Activated CD4-positive, alpha-beta T cell treated with anti-CD3 and anti-CD28 coated beads, Interleukin-2, Interleukin-4, amounts not matched to agents 100 ng/mL and 50 ng/mL, durations not matched to agents 16 hours and 8 hours (primary cell): Measurements from ENCODE around the gene STARD5.

Experiments used
- DNase-seq: peaks from one replicate; pipeline ENCODE4 v3.0.0-alpha.2; 2020; ENCODE audit warnings: low spot score

The STARD5 gene

DNA sequence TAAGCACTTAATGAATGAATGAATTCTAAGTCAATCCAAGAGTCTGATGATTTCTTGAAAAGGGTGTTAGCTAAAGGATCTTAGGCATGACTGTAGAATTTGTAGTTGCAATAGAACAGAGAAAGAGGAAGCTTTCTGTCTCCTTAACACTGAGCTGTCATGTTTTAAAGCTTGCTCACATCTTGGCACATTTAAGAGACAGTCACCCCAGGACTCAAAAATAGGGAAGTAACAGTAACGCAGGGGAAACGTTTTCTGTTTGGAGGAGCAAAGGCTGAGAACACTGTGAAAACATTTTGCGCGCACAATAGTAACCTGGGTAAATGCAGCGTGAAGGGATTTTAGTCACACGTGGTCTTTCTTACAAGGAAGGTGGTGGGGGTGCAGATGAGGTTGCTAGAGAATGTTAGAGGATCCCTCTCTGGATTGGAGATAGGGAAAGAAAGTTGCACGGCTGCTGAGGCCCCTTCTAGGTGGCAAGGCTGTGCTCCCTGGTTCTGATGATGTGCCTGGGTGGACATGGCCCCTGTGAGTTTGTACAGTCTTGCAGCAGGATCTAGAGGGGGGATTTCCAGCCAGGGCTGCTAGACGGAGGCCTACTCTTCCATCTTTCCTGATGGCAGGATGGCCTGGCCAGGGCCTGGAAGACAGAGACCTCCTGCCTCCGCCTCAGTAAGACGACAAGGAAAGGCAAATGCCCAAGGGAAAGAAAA, 12.0 kb downstream of the STARD5 start:
- no peak for DNase-seq

DNA sequence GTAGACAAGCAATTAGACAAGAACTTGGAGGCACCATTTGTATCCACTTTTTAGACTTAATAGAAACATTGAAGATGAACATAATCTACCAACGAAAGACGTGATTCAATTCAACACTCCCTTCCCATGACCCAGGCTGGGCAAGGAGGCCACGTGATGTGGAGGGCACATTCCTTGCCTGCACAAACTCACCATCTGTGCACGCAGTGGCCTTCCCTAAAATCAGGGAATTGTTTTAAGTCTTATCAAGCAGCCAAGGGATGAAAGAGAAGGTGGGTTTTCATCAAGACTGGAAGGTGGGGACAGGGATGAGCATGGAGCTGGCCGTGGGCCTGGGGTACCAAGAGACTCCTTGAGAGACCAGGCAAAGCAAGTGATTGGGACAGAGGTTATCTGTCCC, 13.5 kb downstream of the STARD5 start:
- no peak for DNase-seq

- DNase-seq: no peak
Measured at GRCh38 chr15:81309647-81310450, 14.1 kb downstream of the STARD5 start.

DNA sequence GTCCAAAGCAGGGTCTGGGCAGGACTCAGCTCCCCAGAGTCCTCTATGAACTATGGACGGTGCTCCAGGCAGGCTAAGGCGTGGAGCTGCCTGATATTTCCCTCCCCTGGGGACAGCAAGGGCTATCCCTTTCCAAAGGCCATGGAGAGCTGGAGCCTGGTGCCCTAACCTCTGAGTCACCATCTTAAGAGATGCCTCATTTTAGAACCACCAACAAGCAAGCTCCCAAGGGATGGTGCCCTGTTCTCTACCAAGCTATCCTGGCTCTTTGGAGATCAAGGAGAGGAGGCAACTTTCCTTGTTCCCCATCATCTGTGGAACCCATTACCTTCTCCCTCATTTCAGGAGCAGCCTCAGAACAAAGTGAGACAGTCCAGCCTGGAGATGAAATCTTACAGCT, 15.7 kb downstream of the STARD5 start:
- DNase-seq: no peak

GRCh38 chr15:81304226-81304625, 19.7 kb downstream of the STARD5 start:
- no peak for DNase-seq

DNA sequence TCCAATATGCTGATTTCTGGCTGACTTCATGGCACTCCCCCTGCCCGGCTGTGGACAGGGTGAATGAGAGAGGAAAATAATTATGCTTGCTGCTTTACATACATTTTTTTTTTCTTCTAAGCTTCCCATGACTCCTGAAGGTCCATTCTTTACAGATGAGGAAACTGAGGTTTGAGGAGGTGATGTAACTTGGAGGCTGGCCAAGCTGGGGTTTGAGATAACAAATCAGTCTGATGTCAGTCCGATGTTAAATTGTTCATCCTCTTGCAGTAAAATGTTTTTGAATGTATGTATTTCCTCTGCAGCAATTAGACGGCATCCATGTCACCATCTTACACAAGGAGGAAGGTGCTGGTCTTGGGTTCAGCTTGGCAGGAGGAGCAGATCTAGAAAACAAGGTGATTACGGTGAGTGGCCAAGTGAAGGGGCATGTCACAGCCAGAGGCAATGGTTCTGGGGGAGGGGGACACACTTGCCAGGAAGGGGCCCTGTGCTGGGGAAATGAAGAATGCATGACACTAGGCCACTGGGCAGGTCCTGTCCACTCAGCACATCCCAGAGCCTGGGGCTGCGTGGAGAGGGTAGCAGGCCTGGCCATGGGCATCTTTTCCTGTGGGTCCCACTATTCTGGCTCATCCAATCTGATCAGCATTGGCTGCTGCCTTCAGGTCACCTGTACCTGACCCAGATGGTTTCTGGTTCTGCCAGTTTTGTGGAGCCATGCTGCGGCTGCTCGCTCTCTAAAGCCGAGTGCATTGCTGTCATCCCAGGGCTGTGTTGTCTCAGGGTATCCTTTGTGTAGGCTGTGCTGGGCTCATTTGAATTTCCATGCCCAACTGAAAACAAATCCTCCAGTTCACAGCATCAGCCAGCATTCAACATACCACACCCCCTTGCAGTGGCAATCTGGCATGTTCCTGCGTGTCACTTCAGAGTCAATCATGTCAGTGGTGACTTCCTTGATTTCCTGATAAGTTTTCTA, 20.4 kb downstream of the STARD5 start:
- no peak for DNase-seq

DNA sequence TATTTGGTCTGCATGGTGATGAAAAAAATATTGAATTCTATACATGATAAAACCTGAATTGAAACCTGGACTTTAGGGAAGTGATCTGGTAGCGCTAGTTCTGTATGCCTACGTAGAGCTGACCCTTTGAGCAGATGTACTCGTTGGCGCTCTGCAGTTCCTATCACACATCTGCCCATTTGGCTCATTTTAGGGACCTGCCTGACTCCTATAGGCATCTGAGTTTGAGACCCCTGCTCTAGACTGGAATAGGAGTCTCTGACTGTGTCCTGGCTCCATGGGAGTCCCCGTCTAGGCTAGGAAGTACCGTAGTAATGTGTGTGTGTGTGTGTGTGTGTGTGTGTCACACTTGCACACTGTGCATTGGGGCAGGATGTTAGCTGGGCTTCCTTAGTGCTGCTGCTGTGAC, 21.2 kb downstream of the STARD5 start:
- no peak for DNase-seq

DNA sequence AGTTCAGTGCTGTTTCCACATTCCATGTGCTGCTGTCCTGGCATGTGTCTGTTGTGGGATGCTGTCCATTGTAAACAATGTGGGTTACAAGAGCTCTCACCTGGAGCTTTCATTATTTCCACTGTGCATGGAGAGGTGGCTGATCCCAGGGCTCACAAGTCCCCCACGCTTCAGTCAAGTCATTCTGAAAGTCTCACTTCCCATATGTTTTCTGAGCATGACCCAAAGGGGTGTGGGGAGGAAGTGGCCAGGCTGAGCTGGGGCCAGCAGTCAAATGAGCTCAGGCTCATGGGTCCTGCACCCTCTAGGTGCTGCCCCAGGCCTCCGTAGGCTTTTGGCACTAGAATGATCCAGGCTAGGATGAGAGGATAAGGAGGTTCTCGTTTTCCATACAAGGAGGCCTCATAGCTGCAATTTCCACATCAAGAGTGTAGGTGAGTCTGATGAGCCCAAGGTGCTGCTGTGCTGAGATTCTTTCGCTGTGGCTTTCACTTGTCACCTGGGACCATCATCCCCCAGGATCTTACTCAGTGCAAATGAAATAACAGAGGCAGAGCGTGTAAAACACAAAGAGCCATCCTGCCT, 22.0 kb downstream of the STARD5 start:
- DNase-seq: peak; percentile 79

DNA sequence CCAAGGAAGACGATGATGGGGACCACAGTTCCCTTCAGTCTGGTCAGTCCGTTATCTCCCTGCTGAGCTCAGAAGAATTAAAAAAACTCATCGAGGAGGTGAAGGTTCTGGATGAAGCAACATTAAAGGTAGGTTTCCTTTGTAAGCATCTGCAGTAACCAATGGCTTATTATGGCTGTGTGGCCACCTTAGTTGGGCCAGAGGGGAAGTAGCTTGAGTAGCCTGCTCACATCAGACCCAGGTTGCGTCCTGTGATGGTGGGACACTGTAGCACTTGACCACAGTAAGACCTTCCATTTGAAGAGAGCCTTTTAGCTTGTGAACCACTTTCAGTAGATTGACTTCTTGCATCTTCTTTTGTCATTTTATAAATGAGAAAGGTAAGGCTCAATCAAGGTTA, 22.6 kb downstream of the STARD5 start:
- DNase-seq: no peak

GRCh38 chr15:81299630-81300273, 24.2 kb downstream of the STARD5 start:
- DNase-seq: no peak

GRCh38 chr15:81299156-81299555, 24.8 kb downstream of the STARD5 start:
- no peak for DNase-seq

DNA sequence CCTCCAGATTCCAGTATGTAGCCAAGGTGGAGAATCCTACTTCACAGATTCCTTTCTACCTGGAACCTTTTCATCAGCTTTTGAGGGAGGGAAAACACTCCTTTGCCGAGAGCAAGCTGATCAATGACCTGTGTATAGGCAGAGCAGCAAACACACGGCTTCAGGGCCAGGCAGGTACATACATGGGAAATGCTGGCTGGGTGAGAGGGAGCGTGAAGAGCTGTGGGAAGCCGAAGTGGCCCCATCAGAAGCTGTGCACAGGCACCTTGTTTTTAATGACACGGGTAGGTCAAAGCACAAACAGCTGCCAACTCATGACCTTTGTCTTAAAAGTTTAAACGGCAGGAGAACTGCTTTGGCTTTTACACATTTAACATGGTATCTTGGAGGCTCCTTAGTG, 25.3 kb downstream of the STARD5 start:
- no peak for DNase-seq

GRCh38 chr15:81297603-81298575, 26.1 kb downstream of the STARD5 start:
- no peak for DNase-seq

DNA sequence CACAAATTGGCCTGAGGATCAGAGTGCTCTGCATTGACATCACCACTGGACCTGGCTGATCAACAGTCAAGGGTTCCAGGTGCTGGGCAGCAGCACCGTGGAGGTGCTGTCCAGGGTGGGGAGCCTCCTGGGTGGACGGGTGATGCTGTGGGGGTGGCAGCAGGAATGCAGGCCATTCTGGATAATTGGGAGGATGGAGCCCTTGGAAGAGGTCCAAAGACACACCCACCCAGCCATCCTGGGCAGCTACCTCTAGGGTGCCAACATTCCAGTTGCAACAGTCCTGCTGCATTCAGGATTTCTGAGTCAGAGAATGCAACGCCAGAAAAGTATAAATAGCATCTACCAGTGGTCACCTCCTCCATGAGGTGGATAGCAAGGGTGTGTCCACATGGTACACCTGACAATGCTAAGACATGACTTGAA, 26.8 kb downstream of the STARD5 start:
- no peak for DNase-seq

- DNase-seq: peak; percentile 95
Measured at GRCh38 chr15:81296673-81297072, 27.3 kb downstream of the STARD5 start.

- no peak for DNase-seq
Measured at GRCh38 chr15:81296186-81296585, 27.8 kb downstream of the STARD5 start.

DNA sequence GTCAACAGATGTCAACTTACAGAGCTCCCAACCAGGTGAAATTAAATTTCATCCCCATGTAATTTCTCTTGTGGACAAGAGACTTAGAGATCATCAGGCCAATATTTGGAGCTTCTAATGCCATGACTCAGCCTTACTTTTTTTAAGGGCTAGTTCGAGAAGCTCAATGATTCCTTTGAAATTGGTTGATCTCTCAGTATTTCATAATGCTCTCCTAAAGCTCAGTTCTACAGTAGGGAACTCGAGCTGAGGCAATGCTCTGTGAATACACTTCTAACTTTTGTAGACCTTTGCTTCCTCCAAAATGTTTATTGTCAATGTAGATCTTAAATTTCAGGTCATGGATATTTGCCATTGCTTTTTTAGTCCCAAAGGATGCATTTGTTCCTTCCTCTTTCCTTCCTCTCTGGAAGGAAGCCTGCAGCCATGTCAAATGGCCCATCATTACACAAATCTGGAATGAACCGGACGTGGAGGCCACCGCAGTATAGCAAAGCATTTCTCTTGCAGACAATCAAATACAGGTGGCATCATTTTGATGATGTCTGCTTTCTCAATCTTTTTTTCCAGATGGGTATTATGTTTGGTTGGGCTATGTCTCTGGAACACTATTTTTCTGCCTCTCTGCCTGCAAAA, 28.3 kb downstream of the STARD5 start:
- no peak for DNase-seq

GRCh38 chr15:81294516-81294880, 29.4 kb downstream of the STARD5 start:
- no peak for DNase-seq

GRCh38 chr15:81293728-81294515, 30.0 kb downstream of the STARD5 start:
- DNase-seq: peak; percentile 88
